ENCODE data around the gene DIDO1. TPM values are rescaled to one million over a fixed set of nuclear protein-coding genes. Genes with fewer than 3 reads are reported as not detected.

The DIDO1 gene
- total and polyA plus RNA-seq, 2 of the 13 experiments (the other 11 are each of a cell fraction or from before 2014, with no cell fraction given): 75.0 to 75.1 TPM

DNA sequence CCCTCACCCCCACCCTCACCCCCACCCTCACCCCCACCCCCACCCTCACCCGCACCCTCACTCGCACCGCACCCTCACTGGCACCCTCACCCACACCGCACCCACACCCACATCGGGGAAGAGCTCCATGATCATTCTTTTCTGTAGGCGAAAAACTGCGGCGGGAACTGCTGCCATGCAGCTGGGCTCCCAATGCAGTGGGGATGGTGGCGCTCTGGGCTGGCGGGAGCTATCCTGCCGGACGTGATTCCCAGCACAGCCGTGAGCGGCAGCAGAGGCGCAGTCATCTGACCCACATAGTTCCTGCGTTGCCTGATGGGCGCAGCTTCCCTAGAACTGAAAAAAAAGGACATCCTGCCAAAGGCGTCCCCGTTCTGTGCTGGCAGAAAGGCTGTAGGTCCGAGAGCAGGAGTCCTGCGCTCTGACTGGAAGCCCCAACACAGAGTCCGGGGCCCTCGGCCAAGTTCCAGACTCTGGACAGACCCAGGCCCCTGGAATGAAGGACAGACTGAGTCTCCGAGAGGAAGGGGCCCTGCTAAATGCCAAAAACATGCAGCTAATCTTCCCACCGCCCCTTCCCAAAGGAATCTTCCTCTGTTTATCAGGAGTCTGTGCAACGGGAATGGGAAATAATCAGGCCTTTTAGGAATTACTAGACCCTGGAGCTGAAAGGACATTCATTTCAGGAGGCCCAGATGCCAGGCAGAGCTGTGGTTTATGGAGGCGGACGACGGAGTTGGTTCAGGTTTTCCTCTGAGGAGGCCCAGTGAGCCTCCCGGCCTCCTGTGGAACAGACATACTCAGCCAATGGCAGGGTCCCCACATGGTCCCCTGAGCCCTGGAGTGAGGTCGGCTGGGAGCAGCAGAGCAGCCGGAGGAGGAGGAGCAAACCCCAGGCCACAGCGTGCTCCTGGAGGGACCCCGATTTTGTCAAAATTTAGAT is 50.6 kb downstream of the DIDO1 start (continued):
- TF ChIP-seq RFX5 (IDR thresholded peaks at IDR 0.05; ENCODE audit: low read depth, low read length) (0 out of 2 replicates have a peak, but pooled peaks have one; percentile 25), ZNF354B (CRISPR knock-in tag; IDR thresholded peaks at IDR 0.05) (no peak), SRF (IDR thresholded peaks at IDR 0.05; ENCODE audit: low read depth, low read length) (no peak), GFI1 (CRISPR knock-in tag; IDR thresholded peaks at IDR 0.05; ENCODE audit: borderline replicate concordance) (no peak), SIX4 (CRISPR knock-in tag; IDR thresholded peaks at IDR 0.05) (0 out of 2 replicates have a peak, but pooled peaks have one; percentile 18), IKZF1 (IDR thresholded peaks at IDR 0.05) (no peak), ZNF589 (CRISPR knock-in tag; conservative IDR thresholded peaks at IDR 0.05) (no peak), ZNF569 (CRISPR knock-in tag; IDR thresholded peaks at IDR 0.05; ENCODE audit: borderline replicate concordance) (no peak), TEAD2 (CRISPR knock-in tag; IDR thresholded peaks at IDR 0.05) (no peak), MEF2D (CRISPR knock-in tag; IDR thresholded peaks at IDR 0.05) (0 out of 2 replicates have a peak, but pooled peaks have one; percentile 26), CEBPG (CRISPR knock-in tag; IDR thresholded peaks at IDR 0.05) (no peak), FOXM1 (CRISPR knock-in tag; IDR thresholded peaks at IDR 0.05) (no peak), ZFP36L1 (CRISPR knock-in tag; IDR thresholded peaks at IDR 0.05) (no peak), PHF8 (CRISPR knock-in tag; IDR thresholded peaks at IDR 0.05) (peak; percentile 48; the same call in 1 of the 2 replicates), TAF1 (CRISPR knock-in tag; IDR thresholded peaks at IDR 0.05) (peak; percentile 54), ZNF577 (CRISPR knock-in tag; IDR thresholded peaks at IDR 0.05; ENCODE audit: borderline replicate concordance, low read depth) (no peak), ZNF256 (CRISPR knock-in tag; conservative IDR thresholded peaks at IDR 0.05) (no peak), SSRP1 (CRISPR knock-in tag; IDR thresholded peaks at IDR 0.05) (no peak)
- TF ChIP-seq, protein P1, sequence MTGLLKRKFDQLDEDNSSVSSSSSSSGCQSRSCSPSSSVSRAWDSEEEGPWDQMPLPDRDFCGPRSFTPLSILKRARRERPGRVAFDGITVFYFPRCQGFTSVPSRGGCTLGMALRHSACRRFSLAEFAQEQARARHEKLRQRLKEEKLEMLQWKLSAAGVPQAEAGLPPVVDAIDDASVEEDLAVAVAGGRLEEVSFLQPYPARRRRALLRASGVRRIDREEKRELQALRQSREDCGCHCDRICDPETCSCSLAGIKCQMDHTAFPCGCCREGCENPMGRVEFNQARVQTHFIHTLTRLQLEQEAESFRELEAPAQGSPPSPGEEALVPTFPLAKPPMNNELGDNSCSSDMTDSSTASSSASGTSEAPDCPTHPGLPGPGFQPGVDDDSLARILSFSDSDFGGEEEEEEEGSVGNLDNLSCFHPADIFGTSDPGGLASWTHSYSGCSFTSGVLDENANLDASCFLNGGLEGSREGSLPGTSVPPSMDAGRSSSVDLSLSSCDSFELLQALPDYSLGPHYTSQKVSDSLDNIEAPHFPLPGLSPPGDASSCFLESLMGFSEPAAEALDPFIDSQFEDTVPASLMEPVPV (CRISPR knock-in tag; IDR thresholded peaks at IDR 0.05): no peak
- TF ChIP-seq, protein P2, sequence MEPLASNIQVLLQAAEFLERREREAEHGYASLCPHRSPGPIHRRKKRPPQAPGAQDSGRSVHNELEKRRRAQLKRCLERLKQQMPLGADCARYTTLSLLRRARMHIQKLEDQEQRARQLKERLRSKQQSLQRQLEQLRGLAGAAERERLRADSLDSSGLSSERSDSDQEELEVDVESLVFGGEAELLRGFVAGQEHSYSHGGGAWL (CRISPR knock-in tag; IDR thresholded peaks at IDR 0.05): peak; percentile 73
- TF ChIP-seq, protein P3, sequence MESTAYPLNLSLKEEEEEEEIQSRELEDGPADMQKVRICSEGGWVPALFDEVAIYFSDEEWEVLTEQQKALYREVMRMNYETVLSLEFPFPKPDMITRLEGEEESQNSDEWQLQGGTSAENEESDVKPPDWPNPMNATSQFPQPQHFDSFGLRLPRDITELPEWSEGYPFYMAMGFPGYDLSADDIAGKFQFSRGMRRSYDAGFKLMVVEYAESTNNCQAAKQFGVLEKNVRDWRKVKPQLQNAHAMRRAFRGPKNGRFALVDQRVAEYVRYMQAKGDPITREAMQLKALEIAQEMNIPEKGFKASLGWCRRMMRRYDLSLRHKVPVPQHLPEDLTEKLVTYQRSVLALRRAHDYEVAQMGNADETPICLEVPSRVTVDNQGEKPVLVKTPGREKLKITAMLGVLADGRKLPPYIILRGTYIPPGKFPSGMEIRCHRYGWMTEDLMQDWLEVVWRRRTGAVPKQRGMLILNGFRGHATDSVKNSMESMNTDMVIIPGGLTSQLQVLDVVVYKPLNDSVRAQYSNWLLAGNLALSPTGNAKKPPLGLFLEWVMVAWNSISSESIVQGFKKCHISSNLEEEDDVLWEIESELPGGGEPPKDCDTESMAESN (CRISPR knock-in tag; conservative IDR thresholded peaks at IDR 0.05): no peak
- TF ChIP-seq, protein P4, sequence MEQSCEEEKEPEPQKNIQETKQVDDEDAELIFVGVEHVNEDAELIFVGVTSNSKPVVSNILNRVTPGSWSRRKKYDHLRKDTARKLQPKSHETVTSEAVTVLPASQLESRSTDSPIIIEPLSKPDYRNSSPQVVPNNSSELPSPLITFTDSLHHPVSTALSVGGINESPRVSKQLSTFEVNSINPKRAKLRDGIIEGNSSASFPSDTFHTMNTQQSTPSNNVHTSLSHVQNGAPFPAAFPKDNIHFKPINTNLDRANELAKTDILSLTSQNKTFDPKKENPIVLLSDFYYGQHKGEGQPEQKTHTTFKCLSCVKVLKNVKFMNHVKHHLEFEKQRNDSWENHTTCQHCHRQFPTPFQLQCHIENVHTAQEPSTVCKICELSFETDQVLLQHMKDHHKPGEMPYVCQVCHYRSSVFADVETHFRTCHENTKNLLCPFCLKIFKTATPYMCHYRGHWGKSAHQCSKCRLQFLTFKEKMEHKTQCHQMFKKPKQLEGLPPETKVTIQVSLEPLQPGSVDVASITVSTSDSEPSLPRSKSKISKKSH (CRISPR knock-in tag; IDR thresholded peaks at IDR 0.05; ENCODE audit: borderline replicate concordance): peak; percentile 73; the same call in 1 of the 2 replicates
- TF ChIP-seq, protein P5, sequence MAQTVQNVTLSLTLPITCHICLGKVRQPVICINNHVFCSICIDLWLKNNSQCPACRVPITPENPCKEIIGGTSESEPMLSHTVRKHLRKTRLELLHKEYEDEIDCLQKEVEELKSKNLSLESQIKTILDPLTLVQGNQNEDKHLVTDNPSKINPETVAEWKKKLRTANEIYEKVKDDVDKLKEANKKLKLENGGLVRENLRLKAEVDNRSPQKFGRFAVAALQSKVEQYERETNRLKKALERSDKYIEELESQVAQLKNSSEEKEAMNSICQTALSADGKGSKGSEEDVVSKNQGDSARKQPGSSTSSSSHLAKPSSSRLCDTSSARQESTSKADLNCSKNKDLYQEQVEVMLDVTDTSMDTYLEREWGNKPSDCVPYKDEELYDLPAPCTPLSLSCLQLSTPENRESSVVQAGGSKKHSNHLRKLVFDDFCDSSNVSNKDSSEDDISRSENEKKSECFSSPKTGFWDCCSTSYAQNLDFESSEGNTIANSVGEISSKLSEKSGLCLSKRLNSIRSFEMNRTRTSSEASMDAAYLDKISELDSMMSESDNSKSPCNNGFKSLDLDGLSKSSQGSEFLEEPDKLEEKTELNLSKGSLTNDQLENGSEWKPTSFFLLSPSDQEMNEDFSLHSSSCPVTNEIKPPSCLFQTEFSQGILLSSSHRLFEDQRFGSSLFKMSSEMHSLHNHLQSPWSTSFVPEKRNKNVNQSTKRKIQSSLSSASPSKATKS (CRISPR knock-in tag; IDR thresholded peaks at IDR 0.05): no peak

All from HepG2 (cell line).